Adipose tissue (tissue), 3 donors: ENCODE measurements around the gene CHID1. TPM values are rescaled to one million over a fixed set of nuclear protein-coding genes. Genes with fewer than 3 reads are reported as not detected.

Experiments
- H3K27ac ChIP-seq: one replicate; pipeline ENCODE4 v1.5.1; 2013; ENCODE audit warnings: low read depth, low read length
- WGBS, 3 donors: extraction: QIAGEN DNeasy Blood & Tissue Kit; methylation state at CpG; one replicate each; pipeline ENCODE4 v1.1.7; 2013; 5-methylcytosine and 5-hydroxymethylcytosine counted together
- polyA plus RNA-seq, 3 donors: library from polyadenylated mRNA; stranded (reverse); fragments of 200-250 nt; gene quantifications; one replicate each; pipeline ENCODE4 v1.2.3, GENCODE V29; 2013
- donor health status: healthy with polysubstance abuse.
- donor health status: Bipolar disorder and iron deficiency.
- donor health status: healthy.

Gene CHID1
- polyA plus RNA-seq, 3 donors, result 45.3 to 62.6 (median 51.9) TPM

DNA sequence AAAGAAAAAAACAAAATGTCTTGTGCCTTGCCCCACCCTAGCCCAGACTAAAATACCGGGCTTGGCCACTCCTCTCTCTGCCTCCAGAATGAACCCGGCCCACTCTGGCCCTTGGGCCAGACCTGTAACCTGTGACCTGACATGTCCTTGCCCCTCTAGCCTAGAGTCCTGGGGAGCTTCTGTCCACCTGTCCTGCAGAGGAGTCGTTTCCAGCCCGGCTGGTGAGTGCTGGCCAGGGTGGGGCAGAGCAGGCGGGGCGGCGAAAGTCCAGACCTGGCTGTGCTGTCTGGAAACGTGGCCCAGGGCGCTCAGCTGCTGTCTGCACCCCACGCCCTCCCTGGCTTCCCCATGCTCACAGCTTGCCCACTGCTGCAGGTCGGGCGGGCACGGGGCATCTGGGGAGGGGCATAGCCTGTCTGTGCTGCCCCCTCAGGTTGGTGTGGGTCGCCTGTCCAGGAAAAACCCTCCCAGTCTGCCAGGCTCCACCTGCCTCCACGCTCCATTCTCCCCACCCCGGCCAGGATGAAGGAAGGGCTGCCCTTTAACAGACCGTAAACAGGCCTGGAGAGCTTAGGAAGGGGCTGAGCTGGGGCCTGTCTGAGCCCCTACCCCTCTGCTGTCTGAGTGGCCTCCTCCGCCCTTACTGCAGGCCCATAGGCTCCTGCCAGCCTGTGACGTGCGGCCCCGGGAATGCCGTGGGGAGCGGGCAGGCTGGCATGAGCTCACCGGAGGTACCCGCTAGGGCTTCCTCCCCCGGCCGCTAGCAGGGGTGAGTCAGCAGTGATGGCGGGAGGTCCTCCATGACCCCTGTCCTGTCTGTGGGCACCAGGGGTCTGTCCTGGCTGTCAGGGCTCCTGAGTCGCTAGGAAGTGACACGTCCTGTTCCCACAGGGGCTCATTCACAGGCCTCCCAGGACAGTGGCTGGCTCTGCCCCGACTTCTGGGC lies 76.0 kb downstream of the CHID1 start:
- peak overlapping the region; percentile 86 for H3K27ac ChIP-seq
- WGBS, 3 donors, result 25 to 30% (median 27%) methylated on average over 30 to 31 of the region's 31 CpGs

DNA sequence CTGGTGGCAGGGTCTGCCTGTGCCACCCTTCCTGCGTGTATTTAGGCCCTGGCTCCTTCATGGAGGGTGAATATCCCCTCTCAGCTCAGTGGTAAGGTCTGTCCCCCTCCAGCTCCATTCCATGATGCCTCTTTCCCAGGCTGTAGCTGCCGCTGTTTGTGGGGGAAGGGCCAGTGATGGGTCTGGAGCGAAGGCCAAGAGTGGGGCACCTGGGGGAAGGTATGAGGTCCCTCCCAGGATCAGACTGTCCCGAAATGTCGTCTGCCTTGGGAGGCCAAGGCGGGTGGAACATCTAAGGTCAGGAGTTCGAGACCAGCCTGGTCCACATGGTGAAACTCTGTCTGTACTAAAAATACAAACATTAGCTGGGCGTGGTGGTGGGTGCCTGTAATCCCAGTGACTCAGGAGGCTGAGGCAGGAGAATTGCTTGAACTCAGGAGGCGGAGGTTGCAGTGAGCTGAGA lies 76.7 kb downstream of the CHID1 start:
- 26 to 44% (median 40%) methylated on average over 9 of the region's 9 CpGs for WGBS, 3 donors
- H3K27ac ChIP-seq, result peak overlapping the region; percentile 60

DNA sequence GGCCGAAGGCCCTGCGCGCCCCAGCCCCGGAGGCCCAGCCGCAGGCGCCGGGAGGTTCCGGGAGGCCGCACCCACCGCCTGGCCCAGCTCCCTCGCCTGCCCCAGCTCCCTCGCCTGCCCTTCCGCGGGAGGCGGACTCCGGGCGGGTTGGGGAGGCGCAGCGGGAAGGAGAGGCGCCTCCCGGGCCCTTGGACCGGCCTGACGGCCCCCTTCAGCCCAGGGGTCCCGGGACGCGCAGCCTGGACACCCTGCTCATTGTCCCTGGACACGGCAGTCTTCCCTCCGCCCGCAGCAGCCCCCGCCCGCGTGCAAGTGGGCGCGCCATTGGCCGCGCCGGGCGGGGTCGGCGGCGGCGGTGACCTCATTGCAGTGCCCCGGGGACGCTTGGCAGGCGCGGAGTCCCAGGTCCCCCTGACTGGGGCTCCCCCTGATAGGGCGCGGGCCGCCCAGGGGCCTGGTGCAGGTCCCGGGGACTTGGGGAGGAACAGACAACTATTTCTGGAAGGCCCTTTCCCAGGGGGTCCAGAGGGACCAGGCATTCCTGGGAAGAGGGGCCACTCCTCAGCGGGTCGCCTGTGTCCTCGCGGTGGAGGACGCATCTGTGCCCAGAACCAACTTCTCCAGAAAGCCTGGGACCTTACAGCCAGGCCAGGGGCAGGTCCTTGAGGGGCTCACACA lies 77.4 kb downstream of the CHID1 start:
- peak overlapping the region; percentile 60 for H3K27ac ChIP-seq
- 0 to 2% (median 1%) methylated on average over 12 to 54 of the region's 55 CpGs for WGBS, 3 donors

DNA sequence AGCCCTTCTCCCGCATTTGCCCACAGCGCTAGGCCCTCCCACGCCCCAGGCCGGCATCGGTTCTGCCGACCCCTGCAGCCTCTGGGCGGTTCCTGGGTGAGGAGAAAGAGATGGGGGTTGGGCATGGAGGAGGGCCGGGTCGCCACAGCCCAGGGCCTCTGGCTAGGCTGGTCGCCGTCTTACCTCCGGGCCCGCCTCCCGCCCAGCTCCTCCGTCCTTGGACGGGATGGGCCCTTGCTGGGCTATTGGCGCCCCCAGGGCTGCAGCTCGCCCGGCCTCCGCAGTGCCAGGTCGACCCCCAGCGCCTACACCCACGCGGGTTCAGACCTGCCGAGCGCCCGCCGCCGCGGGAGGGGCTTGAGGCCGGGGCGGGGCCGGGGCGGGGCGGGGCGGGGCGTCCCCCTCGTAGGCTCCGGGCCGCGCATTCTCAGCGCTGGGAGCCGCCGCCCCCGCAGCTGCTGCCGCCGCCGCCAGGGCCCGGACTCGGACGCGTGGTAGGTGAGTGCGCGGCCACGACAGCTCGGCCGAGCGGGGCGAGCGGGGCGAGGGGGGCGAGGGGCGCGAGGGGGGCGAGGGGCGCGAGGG lies 78.0 kb downstream of the CHID1 start, which contains the start of gene CD151:
Gene CD151, plus strand, starts transcription at position 424 of the 585 bp plus-strand sequence. CDS start 3,118 bp downstream, outside the sequence.
- peak within 1 kb of the TSS; percentile 60 for H3K27ac ChIP-seq
- WGBS, 3 donors, result 2 to 3% (median 2%) methylated on average over 25 to 63 of the region's 67 CpGs

DNA sequence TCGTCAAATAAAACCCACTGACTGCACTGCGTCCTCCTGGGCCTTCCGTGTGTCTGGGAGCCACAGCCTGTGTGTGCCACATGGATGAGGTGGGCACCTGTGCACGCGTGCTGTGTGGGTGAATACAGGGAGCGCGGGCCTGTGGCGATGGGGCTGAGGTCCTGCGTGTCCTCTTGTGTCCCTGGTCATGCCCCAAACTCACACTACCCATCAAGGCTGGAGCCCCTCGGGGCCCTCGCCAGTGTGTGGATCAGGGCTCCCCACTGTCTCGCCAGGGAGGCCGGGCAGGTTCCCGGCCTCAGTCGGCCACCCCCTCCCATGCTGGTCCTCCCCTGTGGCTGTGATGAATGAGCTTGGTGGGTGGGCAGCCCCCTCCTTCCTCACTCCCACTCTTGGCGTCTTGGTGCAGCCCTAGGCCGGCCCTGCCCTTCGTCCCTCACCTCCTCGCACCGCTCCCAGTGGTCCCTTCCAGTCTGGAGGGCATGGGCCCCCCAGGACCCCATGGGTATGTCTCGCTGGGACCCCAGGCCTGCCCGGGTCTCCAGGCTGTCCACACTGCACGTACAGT lies 78.6 kb downstream of the CHID1 start:
- WGBS, 3 donors, result 62 to 71% (median 66%) methylated on average over 22 to 23 of the region's 23 CpGs
- no peak overlapping the region for H3K27ac ChIP-seq

DNA sequence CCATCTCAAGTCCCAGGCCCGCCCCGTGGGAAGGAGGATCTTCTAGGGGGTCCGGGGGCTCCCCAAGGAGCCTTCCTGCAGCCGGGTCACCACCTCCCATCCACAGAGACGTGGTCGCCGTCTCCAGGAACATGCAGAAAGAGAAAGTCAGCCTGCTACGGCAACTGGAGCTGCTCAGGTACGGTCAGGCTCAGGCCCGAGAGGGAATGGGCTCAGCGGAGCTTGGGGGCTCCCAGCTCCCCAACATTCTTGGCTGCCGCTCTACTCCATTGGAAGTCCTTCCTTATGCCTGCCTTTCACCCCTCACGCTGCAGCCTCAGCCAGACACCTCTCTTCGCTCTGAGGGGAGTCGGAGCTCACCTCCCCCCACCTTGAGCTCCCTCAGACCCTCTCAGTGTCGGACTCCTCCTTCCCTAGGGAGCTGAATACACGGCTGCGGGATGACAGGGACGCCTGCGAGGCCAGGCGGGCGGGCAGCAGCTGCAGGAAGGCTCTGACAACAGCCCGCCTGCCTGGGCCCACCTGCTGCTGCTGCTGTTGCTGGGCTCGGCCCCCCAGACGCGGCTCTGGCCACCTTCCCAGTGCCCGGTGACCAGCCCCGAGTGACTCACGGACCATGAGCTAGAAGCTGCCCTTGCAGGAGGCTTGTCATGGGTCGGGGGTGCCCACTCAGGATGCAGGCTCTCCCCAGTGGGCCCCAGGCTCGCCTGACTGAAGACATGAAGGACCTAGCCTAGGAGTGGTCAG lies 79.3 kb downstream of the CHID1 start:
- WGBS, 3 donors, result 68 to 81% (median 71%) methylated on average over 29 to 31 of the region's 31 CpGs

DNA sequence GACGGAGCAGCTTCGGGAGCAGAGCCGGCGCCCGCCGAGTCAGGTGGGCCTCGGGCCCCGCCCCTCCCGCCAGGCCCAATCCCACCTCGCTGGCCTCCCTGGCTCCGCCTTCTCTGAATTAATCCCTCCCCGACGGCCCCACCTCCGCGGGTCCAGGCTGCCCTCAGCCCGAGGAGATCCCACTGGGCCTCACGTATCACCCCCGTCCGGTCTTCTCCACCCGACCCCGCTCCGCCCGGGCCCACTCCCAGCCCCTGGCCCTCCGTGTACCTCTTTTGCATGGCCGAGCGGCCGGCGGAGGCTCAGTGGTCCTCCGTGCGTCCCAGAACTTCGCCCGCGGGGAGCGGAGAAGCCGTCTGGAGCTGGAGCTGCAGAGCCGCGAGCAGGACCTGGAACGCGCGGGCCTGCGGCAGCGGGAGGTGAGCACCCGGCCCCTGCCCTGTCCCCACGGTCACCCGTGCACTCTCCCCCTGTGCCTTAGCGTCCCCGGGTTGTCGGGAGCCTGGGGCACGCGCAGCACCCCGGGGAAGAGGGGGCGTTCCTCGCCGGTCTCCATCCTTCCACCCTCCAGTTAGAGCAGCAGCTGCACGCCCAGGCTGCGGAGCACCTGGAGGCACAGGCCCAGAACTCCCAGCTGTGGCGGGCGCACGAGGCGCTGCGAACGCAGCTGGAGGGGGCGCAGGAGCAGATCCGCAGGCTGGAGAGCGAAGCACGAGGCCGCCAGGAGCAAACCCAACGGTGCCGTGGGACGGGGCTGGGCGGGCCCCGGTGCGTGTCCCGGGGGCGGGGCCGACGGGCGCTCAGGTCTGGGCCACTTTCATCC lies 80.1 kb downstream of the CHID1 start:
- 7 to 63% (median 9%) methylated on average over 68 to 78 of the region's 78 CpGs for WGBS, 3 donors
- no peak overlapping the region for H3K27ac ChIP-seq

More for the DNA sequence above, 79.3 kb downstream of the CHID1 start:
- H3K27ac ChIP-seq, result no peak overlapping the region

DNA sequence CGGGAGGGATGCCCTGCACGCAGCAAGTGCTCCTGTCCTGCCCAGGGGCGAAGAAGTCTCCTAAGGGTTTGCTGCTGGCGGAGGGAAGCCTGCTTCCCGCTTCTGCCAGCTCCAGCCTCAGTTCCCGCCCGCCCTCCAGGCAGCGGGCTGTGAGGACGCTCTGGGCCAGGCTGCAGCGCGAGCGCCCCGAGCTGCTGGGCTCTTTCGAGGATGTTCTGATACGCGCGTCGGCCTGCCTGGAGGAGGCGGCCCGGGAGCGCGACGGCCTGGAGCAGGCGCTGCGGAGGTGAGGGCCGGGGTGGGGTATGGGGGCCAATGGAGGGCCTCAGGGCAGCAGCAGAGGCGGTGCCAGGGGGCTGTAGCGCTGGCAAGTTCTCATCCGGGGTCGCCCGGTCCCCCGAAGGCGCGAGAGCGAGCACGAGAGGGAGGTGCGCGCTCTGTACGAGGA lies 80.7 kb downstream of the CHID1 start:
- no peak overlapping the region for H3K27ac ChIP-seq
- 3 to 64% (median 3%) methylated on average over 31 to 39 of the region's 39 CpGs for WGBS, 3 donors

DNA sequence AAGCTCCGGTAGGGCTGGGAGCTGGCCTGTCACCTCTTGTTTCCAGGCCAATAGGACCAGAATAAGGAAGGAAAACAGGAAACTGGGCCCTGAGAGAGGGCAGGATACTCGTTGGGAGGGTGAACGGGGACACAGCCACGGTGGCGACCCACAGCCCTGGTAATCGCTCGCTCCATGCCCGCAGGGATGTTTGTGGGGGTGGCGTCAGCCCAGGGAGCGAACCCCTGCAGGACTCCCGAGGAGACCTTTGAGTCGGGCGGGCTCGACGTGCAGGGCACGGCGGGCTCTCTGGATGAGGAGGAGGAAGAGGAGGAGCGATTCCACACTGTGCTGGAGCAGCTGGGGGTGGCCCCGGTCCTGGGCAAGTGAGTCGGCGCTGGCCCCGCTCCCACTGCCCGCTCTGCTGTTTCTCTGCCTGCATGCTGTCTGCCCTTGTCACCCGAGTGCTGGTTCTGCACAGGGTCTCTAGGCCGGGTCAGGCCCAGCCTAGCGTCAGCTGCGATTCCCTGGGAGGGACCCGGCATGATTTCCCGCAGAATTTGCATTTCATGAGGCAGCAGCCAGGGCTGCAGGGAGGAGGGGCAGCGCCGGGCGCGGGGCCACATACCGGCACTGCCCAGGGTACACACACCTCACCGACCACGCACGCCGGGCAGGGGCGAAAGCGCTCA lies 81.3 kb downstream of the CHID1 start:
- no peak overlapping the region for H3K27ac ChIP-seq
- 5 to 33% (median 10%) methylated on average over 39 to 40 of the region's 40 CpGs for WGBS, 3 donors

DNA sequence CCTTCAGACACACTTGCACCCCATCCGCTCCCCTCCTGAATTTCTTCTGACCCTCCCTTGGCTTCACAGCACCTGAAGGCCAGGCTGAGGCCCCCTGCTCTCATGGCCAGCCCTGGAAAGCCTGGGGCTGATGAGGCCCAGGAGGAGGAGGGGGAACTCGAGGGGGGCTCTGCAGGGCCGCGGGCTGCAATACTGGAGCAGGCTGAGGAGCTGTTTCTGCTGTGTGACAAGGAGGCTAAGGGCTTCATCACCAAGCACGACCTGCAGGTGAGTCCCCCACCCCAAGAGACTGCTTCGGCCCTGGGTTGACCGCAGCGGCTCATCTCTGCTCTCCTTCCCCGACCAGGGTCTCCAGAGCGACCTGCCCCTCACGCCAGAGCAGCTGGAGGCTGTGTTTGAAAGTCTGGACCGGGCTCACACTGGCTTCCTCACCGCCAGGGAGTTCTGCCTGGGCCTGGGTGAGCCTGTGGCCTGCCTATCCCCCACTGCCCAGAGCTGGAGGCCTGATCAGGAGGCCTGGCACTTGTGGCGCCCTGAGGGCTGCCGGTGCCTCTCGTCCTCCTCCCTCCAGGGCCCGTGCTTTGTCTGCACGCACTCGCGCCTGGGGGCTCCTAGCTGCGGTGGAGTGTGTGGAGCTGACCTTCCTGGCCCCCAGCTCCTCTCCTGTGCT lies 82.0 kb downstream of the CHID1 start:
- no peak overlapping the region for H3K27ac ChIP-seq
- 44 to 52% (median 44%) methylated on average over 21 of the region's 21 CpGs for WGBS, 3 donors

DNA sequence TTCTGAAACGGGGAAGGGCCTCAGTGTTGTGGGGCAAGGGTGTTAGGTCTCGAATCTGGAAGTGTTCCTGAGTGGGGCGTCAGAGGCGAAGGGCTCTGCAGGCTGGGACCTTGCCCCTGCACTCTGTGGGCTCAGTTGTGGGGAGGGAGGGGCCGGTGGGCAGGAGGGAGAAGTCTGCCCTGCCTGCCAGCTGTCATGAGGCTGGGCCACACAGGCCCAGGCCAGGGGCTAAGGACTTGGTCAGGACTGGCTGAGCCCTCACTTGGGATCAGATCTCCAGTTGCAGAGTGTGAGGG lies 82.8 kb downstream of the CHID1 start, which contains the start of gene CRACR2B:
Gene CRACR2B, plus strand, starts transcription at position 23 of the 296 bp plus-strand sequence. CDS start 689 bp downstream, outside the sequence.
- WGBS, 3 donors, result 24 to 35% (median 28%) methylated on average over 5 of the region's 5 CpGs
- no peak within 1 kb of the TSS for H3K27ac ChIP-seq

DNA sequence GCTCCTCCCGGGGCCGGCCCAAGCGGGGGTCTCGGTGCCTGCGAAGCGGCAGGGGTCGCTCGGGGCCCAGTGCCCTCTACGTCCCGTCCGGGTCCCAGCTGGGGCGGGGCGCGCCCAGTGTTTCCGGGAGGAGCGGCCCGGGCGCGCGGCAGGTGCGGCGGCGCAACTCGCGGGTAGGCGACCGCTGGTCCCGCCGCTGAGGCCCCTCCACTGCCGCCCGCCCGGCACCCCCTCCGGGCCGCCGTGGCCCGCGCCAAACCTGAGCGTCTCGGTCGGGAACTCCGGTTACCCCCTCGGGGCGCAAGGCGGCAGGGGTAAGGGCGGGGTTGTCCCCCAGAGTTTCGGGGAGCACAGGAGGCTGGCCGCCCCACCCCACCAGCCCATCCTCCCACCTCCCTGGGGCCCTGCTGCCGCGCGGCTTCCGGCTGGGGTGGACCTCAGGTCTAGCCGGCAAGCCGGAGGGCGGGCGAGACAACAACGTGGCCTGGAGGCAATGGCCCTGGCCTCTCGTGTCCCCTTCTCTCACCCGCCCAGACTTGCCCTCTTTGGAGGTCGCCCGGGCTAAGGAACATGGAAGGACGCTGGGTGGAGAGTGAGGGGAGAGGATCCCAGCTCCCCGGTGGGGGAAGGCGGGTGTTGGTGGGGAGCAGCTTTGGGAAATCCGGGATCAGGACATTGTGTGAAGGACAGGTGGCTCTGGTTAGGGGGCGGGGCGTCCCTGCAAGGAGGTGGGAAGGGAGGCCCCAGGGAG lies 83.3 kb downstream of the CHID1 start:
- no peak overlapping the region for H3K27ac ChIP-seq
- 2 to 5% (median 4%) methylated on average over 39 to 66 of the region's 66 CpGs for WGBS, 3 donors

DNA sequence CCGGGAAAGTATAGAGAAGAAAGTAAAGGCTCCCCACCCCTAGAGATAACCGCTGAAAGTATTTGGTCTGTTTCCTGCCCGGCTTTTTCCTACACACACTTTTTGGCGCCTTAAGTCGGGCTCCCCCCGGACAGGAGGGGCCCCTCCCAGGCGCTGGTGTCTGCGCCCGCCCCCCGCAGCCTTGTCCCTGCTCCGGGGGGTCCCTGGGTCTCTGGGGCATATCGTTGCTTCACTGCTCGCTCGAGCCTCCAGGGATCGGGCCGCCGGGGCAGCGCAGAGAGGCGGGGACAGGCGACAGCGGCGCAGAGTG lies 83.8 kb downstream of the CHID1 start:
- no peak overlapping the region for H3K27ac ChIP-seq
- 0 to 2% (median 2%) methylated on average over 20 to 22 of the region's 22 CpGs for WGBS, 3 donors

DNA sequence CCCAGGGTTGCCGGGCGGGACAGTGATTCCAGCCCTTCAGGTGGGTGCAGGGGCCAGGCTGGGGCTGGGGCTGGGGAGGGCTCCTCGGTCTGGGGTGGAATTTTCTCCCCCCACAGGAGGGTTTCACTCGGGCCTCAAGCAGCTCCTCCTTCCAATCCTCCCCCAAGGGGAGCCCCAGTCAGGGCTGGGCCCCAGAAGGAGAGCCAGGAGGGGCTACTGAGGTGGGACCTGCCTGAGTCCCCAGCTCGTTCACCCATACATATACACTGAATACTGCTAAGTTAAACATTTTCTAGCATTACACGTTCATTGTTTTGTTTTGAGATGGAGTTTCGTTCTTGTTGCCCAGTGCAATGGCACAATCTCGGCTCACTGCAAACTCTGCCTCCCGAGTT lies 84.4 kb downstream of the CHID1 start:
- no peak overlapping the region for H3K27ac ChIP-seq
- WGBS, 3 donors, result 30 to 69% (median 58%) methylated on average over 9 of the region's 9 CpGs

DNA sequence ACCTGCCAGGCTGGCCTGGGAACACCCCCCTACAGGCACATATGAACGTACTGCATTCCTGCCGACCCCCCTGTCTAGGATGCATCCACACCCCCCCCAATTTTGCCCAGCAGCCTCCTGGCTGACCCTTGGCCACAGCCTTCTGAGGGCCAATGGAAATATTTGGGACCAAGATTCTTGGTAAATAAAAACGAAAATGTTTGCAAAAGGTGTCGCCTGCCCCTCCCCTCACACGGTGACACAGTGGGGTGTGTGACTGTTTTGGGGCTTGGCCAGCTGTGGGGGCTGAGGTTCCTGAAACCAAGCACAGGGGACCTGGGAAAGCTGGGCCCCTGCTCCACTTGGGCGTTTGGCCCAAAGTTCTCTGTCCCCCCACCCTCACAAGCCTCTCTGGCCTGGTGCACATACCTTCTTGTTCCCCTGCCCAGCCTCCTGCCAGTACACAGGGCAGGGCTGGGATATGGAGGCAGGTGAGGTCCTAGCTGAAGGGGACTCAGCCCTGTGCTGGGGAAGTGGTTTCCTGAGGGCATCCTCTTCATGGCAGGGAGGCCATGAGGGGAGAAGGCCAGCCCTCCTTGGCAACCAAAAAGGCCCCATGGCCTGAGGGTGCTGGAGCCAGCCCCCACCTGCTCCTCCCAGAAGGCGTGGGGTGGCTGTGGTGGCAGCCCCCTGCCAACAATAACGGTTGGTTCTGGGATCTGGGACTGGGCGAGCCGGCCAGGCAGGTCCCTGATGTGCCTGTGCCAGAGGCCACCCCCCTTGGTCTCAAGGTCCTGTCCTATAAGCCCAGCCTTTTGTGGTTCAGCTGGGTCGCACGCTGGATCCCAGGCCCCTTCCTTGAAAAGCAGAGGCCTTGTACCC lies 85.0 kb downstream of the CHID1 start:
- H3K27ac ChIP-seq, result no peak overlapping the region
- 30 to 76% (median 74%) methylated on average over 12 of the region's 12 CpGs for WGBS, 3 donors
